Mammary epithelial cell (primary cell): ENCODE measurements around the gene LSP1.

ENCODE experiments used
- CTCF ChIP-seq, 2 donors: IDR thresholded peaks in 1 of 2; conservative IDR thresholded peaks in 1 of 2; 2 replicates each; pipeline ENCODE4 v1.5.1; 2011 to 2012; ENCODE audit warnings: inconsistent platforms in 2 of 2, low read length in 2 of 2, mild to moderate bottlenecking in 2 of 2, control low read depth in 1 of 2, low read depth in 1 of 2; ENCODE audit not compliant: insufficient read depth in 1 of 2; ENCODE audit errors: extremely low read depth in 1 of 2
- EZH2 ChIP-seq: IDR thresholded peaks from 2 replicates; pipeline ENCODE4 v1.6.1; 2012; ENCODE audit warnings: low read length, inconsistent platforms, borderline replicate concordance

- no peak for TF ChIP-seq CTCF (conservative IDR thresholded peaks at IDR 0.05 in 1 of 2, IDR thresholded peaks at IDR 0.05 in 1 of 2; ENCODE audit: extremely low read depth in 1 of 2, insufficient read depth in 1 of 2, low read depth in 1 of 2, low read length in 2 of 2)
- TF ChIP-seq EZH2 = no peak
Measured at GRCh38 chr11:1929621-1930461, 77.0 kb downstream of the LSP1 start.
